Left colon (tissue), 2 donors: ENCODE results near the gene PLK2. TPM values are rescaled to one million over a fixed set of nuclear protein-coding genes. Genes with fewer than 3 reads are reported as not detected.

Experiments
- ATAC-seq: fragments of 200-7000 bp; cut with Tn5 transposase; one replicate; pipeline ENCODE4 v1.9.1; 2020; ENCODE audit warnings: mild to moderate bottlenecking, moderate library complexity
- DNase-seq, 2 donors: peaks; one replicate each; pipeline ENCODE4 v3.0.0-alpha.2; 2020
- intact Hi-C, 2 donors: fragments of 100-400 bp; cut with DNase I in 1 of 2; cut with micrococcal nuclease in 1 of 2; formaldehyde crosslinking; loops; one replicate each; pipeline versions ENCODE4 v1.11.2 to v1.14.0; 2022; cut with DNase I, micrococcal nuclease
- total RNA-seq, 2 donors: library from RNA; stranded (reverse); fragmentation: NEBNext Ultra II Directional; extraction: Animal tissue kit (Norgen Biotek cat#: 25700); gene quantifications; one replicate each; pipeline ENCODE4 v1.2.1, GENCODE V29; 2021
- donor health status: DM: no; HTN: no; CAD: no.
- donor health status: DM: yes; HTN: yes; CAD: no.

Gene PLK2
- total RNA-seq, 2 donors from 2014 or later = 13.7 to 25.8 TPM

- ATAC-seq (no peak), DNase-seq (no peak)
- intact Hi-C loops = no loop called here
Observed at GRCh38 chr5:58484505-58484904, 24.6 kb upstream of the PLK2 start.

DNA sequence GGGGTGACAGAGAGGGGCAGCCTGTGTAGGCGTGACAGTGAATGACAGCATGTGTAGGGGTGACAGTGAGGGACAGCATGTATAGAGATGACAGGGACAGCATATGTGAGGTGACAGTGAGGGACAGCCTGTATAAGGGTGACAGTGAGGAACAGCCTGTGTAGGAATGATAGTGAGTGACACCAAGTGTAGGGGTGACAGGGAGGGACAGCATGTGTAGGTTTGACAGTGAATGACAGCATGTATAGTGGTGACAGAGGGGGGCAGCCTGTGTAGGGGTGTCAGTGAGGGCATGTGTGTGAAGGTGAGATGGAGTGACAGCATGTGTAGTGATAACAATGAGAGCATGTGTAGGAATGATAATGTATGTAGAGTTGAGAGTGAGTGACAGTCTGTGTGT lies 22.6 kb upstream of the PLK2 start:
- intact Hi-C loops = no loop called here
- no peak for ATAC-seq

GRCh38 chr5:58481828-58482227 lies 21.9 kb upstream of the PLK2 start:
- no peak for ATAC-seq
- intact Hi-C loops = no loop called here
- DNase-seq = no peak

More for the DNA sequence above, 22.6 kb upstream of the PLK2 start:
- no peak for DNase-seq

DNA sequence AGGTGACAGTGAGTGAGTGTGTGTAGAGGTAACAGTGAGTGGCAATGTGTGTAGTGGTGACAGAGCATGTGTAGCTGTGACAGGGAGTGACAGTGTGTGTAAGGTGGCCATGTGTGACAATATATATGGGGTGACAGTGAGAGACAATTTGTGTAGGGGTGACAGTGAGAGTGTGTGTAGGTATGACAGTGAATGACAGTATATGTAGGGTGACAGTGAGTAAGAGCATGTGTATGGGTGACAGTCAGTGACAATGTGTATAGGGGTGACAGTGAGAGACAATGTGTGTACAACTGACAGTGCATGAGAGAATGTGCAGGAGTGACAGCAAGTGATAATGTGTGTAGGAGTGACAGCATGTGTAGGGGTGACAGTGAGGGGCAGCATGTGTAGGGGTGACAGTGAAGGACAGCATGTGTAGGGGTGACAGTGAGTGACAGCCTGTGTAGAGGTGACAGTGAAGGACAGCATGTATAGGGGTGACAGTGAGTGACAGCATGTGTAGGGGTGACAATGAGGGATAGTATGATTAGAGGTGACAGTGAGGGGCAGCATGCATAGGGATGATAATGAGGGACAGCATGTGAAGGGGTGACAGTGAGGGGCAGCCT lies 21.3 kb upstream of the PLK2 start:
- ATAC-seq (no peak), DNase-seq (no peak)
- intact Hi-C loops = no loop called here

DNA sequence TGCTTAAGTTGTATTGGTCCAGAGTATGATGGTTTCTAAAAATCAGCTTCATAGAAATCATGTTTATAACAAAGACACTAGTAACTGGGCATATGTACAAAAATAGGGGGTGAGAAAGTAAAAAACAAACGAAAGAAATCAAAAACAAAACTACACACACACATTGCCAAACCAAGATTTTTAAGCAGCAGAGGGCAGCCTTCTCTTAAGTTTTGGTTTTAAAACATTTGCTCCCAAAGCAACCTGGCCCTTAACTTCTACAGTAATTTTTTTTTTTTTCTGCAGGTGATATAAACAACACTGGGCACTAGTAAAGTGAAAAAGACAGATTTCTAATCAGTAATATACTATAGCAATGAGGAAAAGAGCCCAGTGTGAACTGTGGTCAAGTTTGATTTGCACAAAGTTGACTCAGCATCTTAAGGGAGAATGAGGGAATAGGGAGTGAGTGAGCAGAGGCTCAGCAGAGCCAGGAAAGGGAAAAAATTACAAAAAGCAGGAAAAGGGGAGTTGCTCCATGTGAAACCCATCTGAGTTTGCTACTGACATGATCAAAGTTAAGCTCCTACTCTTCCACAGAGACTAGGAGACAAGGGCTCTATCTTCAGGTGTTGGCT lies 18.0 kb upstream of the PLK2 start:
- ATAC-seq (no peak), DNase-seq (no peak)
- intact Hi-C loops = no loop called here

DNA sequence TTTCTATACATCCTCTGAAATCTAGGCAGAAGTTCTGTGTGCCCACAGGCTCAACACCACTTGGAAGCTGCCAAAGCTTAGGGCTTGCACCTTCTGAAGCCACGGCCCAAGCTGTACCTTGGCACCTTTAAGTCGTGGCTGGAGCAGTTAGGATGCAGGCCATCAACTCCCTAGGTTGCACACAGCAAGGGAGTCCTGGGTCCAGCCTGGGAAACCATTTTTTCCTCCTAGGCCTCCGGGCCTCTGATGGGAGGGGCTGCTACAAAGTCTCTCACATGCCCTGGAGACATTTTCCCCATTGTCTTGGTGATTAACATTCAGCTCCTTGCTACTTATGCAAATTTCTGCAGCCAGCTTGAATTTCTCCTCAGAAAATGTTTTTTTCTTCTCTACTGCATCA lies 15.5 kb upstream of the PLK2 start:
- no peak for ATAC-seq
- intact Hi-C loops = no loop called here

GRCh38 chr5:58469896-58470295 lies 10.0 kb upstream of the PLK2 start:
- no peak for ATAC-seq
- intact Hi-C loops = loop anchor here (5.0 to 10.0 kb wide), 2 partner anchors 695 to 973 kb away; no protein-coding TSS in a partner anchor
- no peak for DNase-seq

More for the DNA sequence above, 15.5 kb upstream of the PLK2 start:
- no peak for DNase-seq

DNA sequence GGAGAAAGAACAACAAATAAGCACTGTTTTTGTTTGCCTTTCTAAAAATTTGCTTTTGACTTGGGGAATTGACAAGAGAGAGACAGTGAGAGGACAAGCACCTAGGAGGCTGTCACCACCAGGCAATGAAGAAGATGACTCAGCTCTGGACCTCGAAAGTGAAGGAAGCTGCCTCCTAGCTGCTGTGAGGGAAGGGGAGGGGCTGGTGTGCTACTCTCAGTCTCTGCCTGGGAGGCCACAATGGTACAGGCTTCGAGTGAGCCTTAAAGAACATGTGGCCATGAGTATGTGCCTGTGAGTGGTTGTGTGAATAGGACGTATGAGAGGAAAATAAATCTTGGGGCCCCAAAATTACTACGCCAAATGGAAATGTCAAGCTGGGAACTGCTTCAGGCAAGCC lies 7.1 kb upstream of the PLK2 start:
- intact Hi-C loops = loop anchor here (5.0 to 10.0 kb wide), 2 partner anchors 692 to 970 kb away; no protein-coding TSS in a partner anchor
- DNase-seq (no peak), ATAC-seq (no peak)

GRCh38 chr5:58462623-58463230 lies 2.8 kb upstream of the PLK2 start:
- ATAC-seq (no peak), DNase-seq (peak in 1 of 2 donors; percentile 15)
- intact Hi-C loops = loop anchor here (2.0 to 10.0 kb wide), 3 partner anchors 575 to 1164 kb away; no protein-coding TSS in a partner anchor

GRCh38 chr5:58462154-58462553 lies 2.3 kb upstream of the PLK2 start:
- ATAC-seq (peak; percentile 58), DNase-seq (peak; percentile 16 to 34)
- intact Hi-C loops = loop anchor here (2.0 to 10.0 kb wide), 3 partner anchors 575 to 1163 kb away; no protein-coding TSS in a partner anchor

- peak; percentile 72 for ATAC-seq
- DNase-seq = peak; percentile 89 to 97
- intact Hi-C loops = loop anchor here (2.0 to 10.0 kb wide), 3 partner anchors 574 to 686 kb away; no protein-coding TSS in a partner anchor
Observed at GRCh38 chr5:58460732-58461286, 923 bp upstream of the PLK2 start.

DNA sequence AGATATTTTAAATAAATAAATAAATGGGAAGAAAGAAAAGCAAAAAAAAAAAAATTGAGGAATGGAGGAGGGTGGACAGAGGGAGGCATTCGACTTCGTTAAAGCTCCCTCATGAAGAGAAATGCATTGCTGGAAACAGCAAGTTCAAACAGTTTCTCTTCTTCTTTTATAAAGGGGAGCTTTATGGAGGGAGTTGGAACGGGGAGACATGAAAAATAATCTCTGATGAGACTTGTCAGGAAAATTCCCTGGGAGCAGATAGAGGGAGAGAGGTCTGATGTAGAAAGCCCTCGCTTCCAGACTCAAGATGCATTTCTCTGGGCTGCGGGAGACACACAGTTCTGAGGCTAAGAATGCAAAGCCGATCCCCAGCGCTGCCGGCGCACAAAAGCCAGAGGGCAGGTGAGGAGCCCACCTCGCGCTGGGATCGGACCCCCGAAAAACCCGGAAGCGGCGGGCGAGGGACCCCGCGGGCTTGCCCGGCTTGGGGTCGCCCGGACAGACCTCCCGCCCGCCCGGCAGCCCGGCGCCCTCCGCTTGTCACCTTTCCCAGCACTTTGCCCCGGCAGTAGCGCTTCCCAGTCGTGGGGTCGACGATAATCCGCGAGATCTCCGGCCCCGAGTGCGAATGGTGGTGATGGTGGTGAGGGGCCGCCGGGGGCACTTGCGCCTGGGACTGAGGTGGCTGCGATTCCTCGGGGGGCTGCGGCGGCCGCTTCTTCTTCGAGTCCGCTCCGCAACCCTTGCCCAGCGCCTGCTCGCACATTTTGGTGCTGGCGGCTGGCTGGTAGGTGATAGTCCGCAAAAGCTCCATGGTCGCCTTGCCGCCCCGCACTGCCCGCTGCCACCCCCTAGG lies 512 bp downstream of the PLK2 start:
- intact Hi-C loops = loop anchor here (2.0 to 10.0 kb wide), 4 partner anchors 572 to 1165 kb away; no protein-coding TSS in a partner anchor
- peak; percentile 16 for ATAC-seq
- DNase-seq = peak; percentile 28 to 56

DNA sequence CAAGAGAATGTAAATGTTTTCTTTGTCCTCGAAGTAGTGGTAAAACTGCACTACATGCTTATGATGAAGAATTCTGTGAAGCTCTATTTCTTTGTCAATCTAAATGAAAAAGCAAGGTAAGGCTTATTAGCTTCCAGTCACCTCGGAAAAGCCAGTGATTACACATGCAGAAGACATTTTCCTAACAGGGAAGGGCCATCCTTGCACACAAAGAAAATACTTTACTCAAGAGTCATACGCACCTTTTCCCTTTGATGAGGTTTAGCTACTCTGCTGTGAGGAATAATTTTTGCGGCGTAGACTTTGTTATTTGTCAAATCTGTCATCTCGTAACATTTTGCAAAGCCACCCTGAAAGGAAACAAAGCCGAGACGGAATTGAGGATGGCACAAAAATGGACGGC lies 1.1 kb downstream of the PLK2 start:
- no peak for DNase-seq
- no peak for ATAC-seq
- intact Hi-C loops = loop anchor here in 1 of 2 donors (10.0 kb wide), 1 partner anchor 1164 kb away; no protein-coding TSS in a partner anchor

DNA sequence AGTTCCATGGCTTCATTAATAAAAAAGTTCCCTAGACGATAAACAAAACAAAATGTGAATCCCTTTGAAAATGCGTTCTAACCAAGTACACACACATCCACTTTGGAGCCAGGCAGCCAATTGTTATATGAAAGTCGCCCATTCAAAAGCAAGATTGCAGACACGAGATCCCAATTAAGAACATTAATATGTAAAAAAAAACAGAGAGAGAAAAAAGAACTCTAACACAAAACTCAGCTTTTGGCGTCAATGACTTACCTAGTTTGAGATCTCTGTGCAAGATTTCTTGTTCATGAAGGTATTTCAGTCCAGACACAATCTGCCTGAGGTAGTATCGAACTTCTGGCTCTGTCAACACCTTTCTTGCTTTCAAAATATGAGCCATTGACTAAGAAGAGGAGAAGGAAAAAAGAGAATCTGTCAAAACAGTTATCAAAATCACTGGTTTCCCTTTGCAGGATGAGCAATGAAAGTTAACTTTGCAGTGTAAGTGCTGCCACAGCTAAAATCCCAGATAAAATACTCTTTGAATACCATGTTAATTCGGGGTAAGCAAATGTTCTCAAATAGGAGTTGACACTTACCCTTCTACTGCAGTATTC lies 1.6 kb downstream of the PLK2 start:
- no peak for ATAC-seq
- intact Hi-C loops = loop anchor here in 1 of 2 donors (10.0 kb wide), 1 partner anchor 1163 kb away; no protein-coding TSS in a partner anchor

GRCh38 chr5:58457050-58457449 lies 2.8 kb downstream of the PLK2 start:
- no peak for DNase-seq
- no peak for ATAC-seq
- intact Hi-C loops = loop anchor here in 1 of 2 donors (10.0 kb wide), 1 partner anchor 1162 kb away; no protein-coding TSS in a partner anchor

More for the DNA sequence above, 1.6 kb downstream of the PLK2 start:
- no peak for DNase-seq

- intact Hi-C loops = loop anchor here in 1 of 2 donors (10.0 kb wide), 1 partner anchor 1162 kb away; no protein-coding TSS in a partner anchor
- no peak for DNase-seq
- ATAC-seq = no peak
Observed at GRCh38 chr5:58456486-58456885, 3.4 kb downstream of the PLK2 start.

GRCh38 chr5:58456026-58456425 lies 3.9 kb downstream of the PLK2 start:
- no peak for ATAC-seq
- intact Hi-C loops = loop anchor here in 1 of 2 donors (10.0 kb wide), 1 partner anchor 1161 kb away; no protein-coding TSS in a partner anchor
- DNase-seq = no peak

DNA sequence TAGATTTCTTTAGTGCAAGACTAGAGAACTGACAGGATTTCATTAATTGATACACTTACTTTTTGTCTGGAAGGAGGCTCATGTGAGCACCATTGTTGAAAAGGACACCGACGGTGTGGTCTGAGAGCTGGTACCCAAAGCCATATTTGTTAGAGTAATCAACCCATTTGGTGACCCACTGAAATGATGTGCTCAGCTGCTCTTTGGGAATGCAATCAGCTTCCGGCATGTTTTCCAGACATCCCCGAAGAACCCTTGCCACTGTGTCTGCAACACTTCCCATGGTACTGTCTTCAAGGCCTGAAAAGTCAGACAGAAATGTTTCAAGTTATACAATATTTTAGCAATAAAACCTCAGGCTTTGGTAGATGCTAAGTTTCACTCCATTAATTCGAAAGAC lies 4.4 kb downstream of the PLK2 start:
- DNase-seq (no peak), ATAC-seq (no peak)
- intact Hi-C loops = loop anchor here in 1 of 2 donors (10.0 kb wide), 1 partner anchor 1161 kb away; no protein-coding TSS in a partner anchor
